ENCODE data around the gene P2RY1.
"Not testable (repeated sequence)": the region's sequence is repeated elsewhere in the genome, so short reads cannot be mapped to it uniquely, and the experiment has no call there.

Gene P2RY1

DNA sequence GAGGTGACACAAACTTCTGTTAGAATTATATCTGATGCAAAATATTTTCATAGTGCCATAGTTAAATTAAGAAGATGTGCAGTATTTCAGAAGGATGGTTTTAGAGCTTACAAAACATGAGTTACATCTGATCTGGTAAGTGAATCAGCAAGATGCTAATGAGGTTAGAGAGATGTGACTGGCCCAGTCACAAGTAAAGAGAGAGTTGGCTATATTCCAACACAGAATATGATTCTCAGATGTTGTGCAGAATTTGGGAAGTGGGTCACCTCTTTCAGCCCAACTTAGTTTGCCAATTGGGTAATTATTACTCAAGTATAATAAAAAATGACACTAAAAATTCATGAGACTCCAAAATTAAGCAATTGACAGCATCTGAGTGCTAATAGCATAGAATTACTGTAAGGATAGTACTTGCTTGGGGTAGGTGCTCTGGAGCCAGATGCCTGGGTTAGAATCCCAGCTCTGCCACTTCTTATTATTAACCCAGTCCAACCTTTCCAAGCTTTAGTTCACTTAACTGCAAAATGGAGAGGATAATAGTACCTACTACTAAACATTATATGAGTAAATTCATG lies 30.8 kb downstream of the P2RY1 start:
- no peak overlapping the region for H3K4me3 ChIP-seq (ENCODE audit: low read depth, low read length)

DNA sequence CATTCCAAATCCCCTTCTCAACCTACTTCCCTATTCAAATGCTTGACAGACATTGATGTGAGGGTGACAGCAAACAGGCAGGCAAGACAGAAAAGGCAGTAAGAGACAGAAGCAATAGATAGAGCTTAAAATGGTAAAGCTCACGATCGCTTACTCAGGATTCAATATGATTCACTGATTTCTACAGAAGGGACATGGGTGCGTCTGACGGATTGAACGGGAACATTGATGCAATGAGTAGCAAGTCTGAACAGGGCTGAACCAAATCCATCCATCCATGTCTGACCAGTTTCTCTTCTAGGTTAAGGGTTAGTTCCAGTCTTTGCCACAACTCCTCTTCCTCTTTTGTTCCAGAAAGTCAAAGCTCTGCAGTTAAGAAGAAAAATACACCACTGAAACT lies 35.1 kb downstream of the P2RY1 start:
- Histone ChIP-seq H3K4me1 (ENCODE audit: control insufficient read depth, insufficient read depth, low read length) (no peaks in the 10 kb centered on the region), H3K27ac (ENCODE audit: low read depth, low read length) (no peak overlapping the region), H3K9me3 (ENCODE audit: control insufficient read depth, insufficient read depth, low read length) (no peaks in the 10 kb centered on the region), H3K36me3 (ENCODE audit: control insufficient read depth, insufficient read depth, low read length) (no peaks in the 10 kb centered on the region), H3K4me3 (ENCODE audit: low read depth, low read length) (no peak overlapping the region), H3K27me3 (ENCODE audit: control insufficient read depth, insufficient read depth, low read length) (no peaks in the 10 kb centered on the region), H3K9ac (ENCODE audit: low read depth, low read length) (no peak overlapping the region)

More for the DNA sequence above, 30.8 kb downstream of the P2RY1 start:
- Histone ChIP-seq H3K27me3 (ENCODE audit: control insufficient read depth, insufficient read depth, low read length) (no peaks in the 10 kb centered on the region), H3K36me3 (ENCODE audit: control insufficient read depth, insufficient read depth, low read length) (no peaks in the 10 kb centered on the region), H3K27ac (ENCODE audit: low read depth, low read length) (no peak overlapping the region), H3K9me3 (ENCODE audit: control insufficient read depth, insufficient read depth, low read length) (no peaks in the 10 kb centered on the region), H3K4me1 (ENCODE audit: control insufficient read depth, insufficient read depth, low read length) (no peaks in the 10 kb centered on the region), H3K9ac (ENCODE audit: low read depth, low read length) (no peak overlapping the region)

GRCh38 chr3:152873314-152873713 lies 38.4 kb downstream of the P2RY1 start:
- not testable (repeated sequence) for H3K27me3 ChIP-seq (ENCODE audit: control insufficient read depth, insufficient read depth, low read length); H3K27ac ChIP-seq (ENCODE audit: low read depth, low read length); H3K9me3 ChIP-seq (ENCODE audit: control insufficient read depth, insufficient read depth, low read length); H3K4me3 ChIP-seq (ENCODE audit: low read depth, low read length); H3K36me3 ChIP-seq (ENCODE audit: control insufficient read depth, insufficient read depth, low read length); H3K4me1 ChIP-seq (ENCODE audit: control insufficient read depth, insufficient read depth, low read length); H3K9ac ChIP-seq (ENCODE audit: low read depth, low read length)

GRCh38 chr3:152874896-152875749 lies 40.2 kb downstream of the P2RY1 start:
- no peaks in the 10 kb centered on the region for H3K9me3 ChIP-seq (ENCODE audit: control insufficient read depth, insufficient read depth, low read length)
- no peak overlapping the region for H3K4me3 ChIP-seq (ENCODE audit: low read depth, low read length)
- H3K9ac ChIP-seq (ENCODE audit: low read depth, low read length) = no peak overlapping the region

DNA sequence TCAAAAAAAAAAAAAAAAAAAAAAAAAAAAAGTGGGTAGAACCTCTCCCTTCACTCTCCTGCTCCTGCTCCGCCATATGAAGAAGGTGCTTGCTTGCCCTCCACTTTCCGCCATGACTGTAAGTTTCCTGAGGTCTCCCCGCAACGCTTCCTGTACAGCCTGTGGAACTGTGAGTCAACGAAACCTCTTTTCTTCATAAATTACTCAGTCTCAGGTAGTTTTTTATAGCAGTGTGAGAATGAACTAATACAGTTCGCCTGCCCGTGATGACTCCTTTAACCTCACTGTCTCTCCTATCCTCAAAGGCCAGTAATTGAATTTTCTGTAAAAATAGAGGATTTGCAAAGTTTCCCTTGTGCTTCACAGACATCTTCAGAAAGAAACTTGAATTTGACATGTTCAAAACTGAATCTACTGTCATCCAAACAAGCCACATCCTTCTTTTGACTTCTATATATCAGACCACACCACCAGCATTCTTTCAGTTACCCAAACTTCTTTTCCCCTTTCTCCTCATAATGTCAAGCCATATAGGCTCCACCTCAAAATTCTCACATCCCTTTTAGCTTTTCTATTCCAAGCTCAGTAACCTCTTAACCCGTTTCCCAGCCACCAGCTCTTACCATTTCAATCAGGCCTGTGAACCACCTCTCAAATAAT lies 44.3 kb downstream of the P2RY1 start:
- no peaks in the 10 kb centered on the region for H3K36me3 ChIP-seq (ENCODE audit: control insufficient read depth, insufficient read depth, low read length)
- H3K27ac ChIP-seq (ENCODE audit: low read depth, low read length) = no peak overlapping the region
- H3K9ac ChIP-seq (ENCODE audit: low read depth, low read length) = no peak overlapping the region
- H3K4me1 ChIP-seq (ENCODE audit: control insufficient read depth, insufficient read depth, low read length) = no peaks in the 10 kb centered on the region
- no peaks in the 10 kb centered on the region for H3K9me3 ChIP-seq (ENCODE audit: control insufficient read depth, insufficient read depth, low read length)
- H3K4me3 ChIP-seq (ENCODE audit: low read depth, low read length) = no peak overlapping the region
- no peaks in the 10 kb centered on the region for H3K27me3 ChIP-seq (ENCODE audit: control insufficient read depth, insufficient read depth, low read length)

More at GRCh38 chr3:152874896-152875749, 40.2 kb downstream of the P2RY1 start:
- Histone ChIP-seq H3K36me3 (ENCODE audit: control insufficient read depth, insufficient read depth, low read length) (no peaks in the 10 kb centered on the region), H3K4me1 (ENCODE audit: control insufficient read depth, insufficient read depth, low read length) (no peaks in the 10 kb centered on the region), H3K27ac (ENCODE audit: low read depth, low read length) (no peak overlapping the region), H3K27me3 (ENCODE audit: control insufficient read depth, insufficient read depth, low read length) (no peaks in the 10 kb centered on the region)

- no peaks in the 10 kb centered on the region for H3K36me3 ChIP-seq (ENCODE audit: control insufficient read depth, insufficient read depth, low read length)
- H3K27ac ChIP-seq (ENCODE audit: low read depth, low read length) = no peak overlapping the region
- no peak overlapping the region for H3K4me3 ChIP-seq (ENCODE audit: low read depth, low read length)
- no peaks in the 10 kb centered on the region for H3K4me1 ChIP-seq (ENCODE audit: control insufficient read depth, insufficient read depth, low read length)
- no peaks in the 10 kb centered on the region for H3K9me3 ChIP-seq (ENCODE audit: control insufficient read depth, insufficient read depth, low read length)
- H3K9ac ChIP-seq (ENCODE audit: low read depth, low read length) = no peak overlapping the region
- no peaks in the 10 kb centered on the region for H3K27me3 ChIP-seq (ENCODE audit: control insufficient read depth, insufficient read depth, low read length)
Observed at GRCh38 chr3:152879790-152880174, 44.9 kb downstream of the P2RY1 start.

GRCh38 chr3:152885076-152885475 lies 50.1 kb downstream of the P2RY1 start:
- no peaks in the 10 kb centered on the region for H3K36me3 ChIP-seq (ENCODE audit: control insufficient read depth, insufficient read depth, low read length)
- H3K27ac ChIP-seq (ENCODE audit: low read depth, low read length) = no peak overlapping the region
- no peaks in the 10 kb centered on the region for H3K4me1 ChIP-seq (ENCODE audit: control insufficient read depth, insufficient read depth, low read length)
- no peak overlapping the region for H3K4me3 ChIP-seq (ENCODE audit: low read depth, low read length)
- H3K9me3 ChIP-seq (ENCODE audit: control insufficient read depth, insufficient read depth, low read length) = no peaks in the 10 kb centered on the region
- H3K27me3 ChIP-seq (ENCODE audit: control insufficient read depth, insufficient read depth, low read length) = no peaks in the 10 kb centered on the region
- H3K9ac ChIP-seq (ENCODE audit: low read depth, low read length) = no peak overlapping the region
